Fibroblast of skin of scalp (primary cell): ENCODE results near the gene TTYH1.

Source experiments
- DNase-seq: peaks from one replicate; pipeline ENCODE4 v3.0.0-alpha.2; 2013

TTYH1 gene

GRCh38 chr19:54424201-54424600 is 8.9 kb downstream of the TTYH1 start:
- DNase-seq, result no peak

GRCh38 chr19:54424660-54425381 is 9.6 kb downstream of the TTYH1 start:
- no peak for DNase-seq

- no peak for DNase-seq
These were observed 10.1 kb downstream of the TTYH1 start for GRCh38 chr19:54425382-54425723.

- no peak for DNase-seq
These were observed 11.1 kb downstream of the TTYH1 start for GRCh38 chr19:54426291-54426931.

GRCh38 chr19:54427586-54427985 is 12.3 kb downstream of the TTYH1 start:
- DNase-seq, result no peak

GRCh38 chr19:54428323-54429175 is 13.3 kb downstream of the TTYH1 start:
- no peak for DNase-seq

GRCh38 chr19:54429176-54429495 is 13.9 kb downstream of the TTYH1 start:
- DNase-seq, result no peak

GRCh38 chr19:54429545-54430227 is 14.4 kb downstream of the TTYH1 start:
- no peak for DNase-seq

GRCh38 chr19:54430306-54431254 is 15.3 kb downstream of the TTYH1 start:
- peak; percentile 21 for DNase-seq

- no peak for DNase-seq
These were observed 16.1 kb downstream of the TTYH1 start for GRCh38 chr19:54431255-54431838.

GRCh38 chr19:54432144-54432738 is 17.0 kb downstream of the TTYH1 start:
- no peak for DNase-seq

GRCh38 chr19:54433697-54434096 is 18.4 kb downstream of the TTYH1 start:
- no peak for DNase-seq

GRCh38 chr19:54434112-54434872 is 19.0 kb downstream of the TTYH1 start:
- no peak for DNase-seq

- DNase-seq, result no peak
These were observed 19.6 kb downstream of the TTYH1 start for GRCh38 chr19:54434873-54435214.

- DNase-seq, result no peak
These were observed 20.3 kb downstream of the TTYH1 start for GRCh38 chr19:54435551-54436016.

GRCh38 chr19:54436031-54436523 is 20.8 kb downstream of the TTYH1 start:
- DNase-seq, result no peak

- DNase-seq, result no peak
These were observed 21.5 kb downstream of the TTYH1 start for GRCh38 chr19:54436628-54437252.

GRCh38 chr19:54439174-54439851 is 24.0 kb downstream of the TTYH1 start:
- peak; percentile 38 for DNase-seq

- DNase-seq, result no peak
These were observed 25.4 kb downstream of the TTYH1 start for GRCh38 chr19:54440641-54441040.
